AG09309 (cell line): ENCODE measurements around the gene STX18.

Experiments used
- DNase-seq: peaks from one replicate; pipeline ENCODE4 v3.0.0-alpha.2; 2010; ENCODE audit warnings: low read depth
- H3K4me3 ChIP-seq: 2 replicates; pipeline ENCODE4 v1.5.1; 2011; ENCODE audit warnings: mild to moderate bottlenecking, low read depth, low read length, moderate library complexity; ENCODE audit not compliant: control insufficient read depth
- CTCF ChIP-seq: IDR thresholded peaks from 2 replicates; pipeline ENCODE4 v1.5.1; 2011; ENCODE audit warnings: mild to moderate bottlenecking, low read depth, low read length, inconsistent platforms; ENCODE audit not compliant: insufficient read depth, control insufficient read depth; ENCODE audit errors: missing control alignments

Gene STX18

GRCh38 chr4:4428966-4429875 lies 112.6 kb downstream of the STX18 start:
- no peak overlapping the region for H3K4me3 ChIP-seq
- no peak for DNase-seq
- TF ChIP-seq CTCF: no peak

- no peak for DNase-seq
- no peak for TF ChIP-seq CTCF
- H3K4me3 ChIP-seq: no peak overlapping the region
Observed at GRCh38 chr4:4427886-4428285, 114.0 kb downstream of the STX18 start.

- no peak for TF ChIP-seq CTCF
- DNase-seq: no peak
Observed at GRCh38 chr4:4427121-4427870, 114.6 kb downstream of the STX18 start.

GRCh38 chr4:4426511-4427120 lies 115.2 kb downstream of the STX18 start:
- no peak overlapping the region for H3K4me3 ChIP-seq
- DNase-seq: no peak
- TF ChIP-seq CTCF: no peak

More at GRCh38 chr4:4427121-4427870, 114.6 kb downstream of the STX18 start:
- no peak overlapping the region for H3K4me3 ChIP-seq

- TF ChIP-seq CTCF: no peak
- H3K4me3 ChIP-seq: no peak overlapping the region
- DNase-seq: no peak
Observed at GRCh38 chr4:4425696-4426095, 116.2 kb downstream of the STX18 start.

GRCh38 chr4:4425119-4425690 lies 116.6 kb downstream of the STX18 start:
- H3K4me3 ChIP-seq: no peak overlapping the region
- no peak for TF ChIP-seq CTCF
- DNase-seq: no peak
